Muscle layer of duodenum (tissue), 2 donors: ENCODE results near the gene RAB24.

Source experiments
- H3K27ac ChIP-seq: one replicate; pipeline ENCODE4 v1.7.0; 2013; ENCODE audit warnings: mild to moderate bottlenecking, low read length
- H3K27me3 ChIP-seq: one replicate; pipeline ENCODE4 v1.7.0; 2013; ENCODE audit warnings: low read depth, mild to moderate bottlenecking, control low read depth, low read length
- H3K36me3 ChIP-seq, 2 donors: one replicate each; pipeline ENCODE4 v1.7.0; 2013; ENCODE audit warnings: low read length in 2 of 2, control low read depth in 1 of 2, mild to moderate bottlenecking in 1 of 2; ENCODE audit not compliant: insufficient read depth in 2 of 2, control insufficient read depth in 1 of 2
- H3K4me1 ChIP-seq, 2 donors: one replicate each; pipeline ENCODE4 v1.7.0; 2013; ENCODE audit warnings: low read length in 2 of 2, mild to moderate bottlenecking in 2 of 2, control low read depth in 1 of 2, moderate library complexity in 1 of 2; ENCODE audit not compliant: insufficient read depth in 2 of 2, control insufficient read depth in 1 of 2
- H3K4me3 ChIP-seq, 2 donors: one replicate each; pipeline ENCODE4 v1.7.0; 2013; ENCODE audit warnings: low read length in 2 of 2, low read depth in 1 of 2, mild to moderate bottlenecking in 1 of 2
- H3K9me3 ChIP-seq, 2 donors: one replicate each; pipeline ENCODE4 v1.7.0; 2013; ENCODE audit warnings: low read length in 2 of 2, control low read depth in 1 of 2, mild to moderate bottlenecking in 1 of 2; ENCODE audit not compliant: control insufficient read depth in 1 of 2
- donor health status: healthy.

Gene RAB24

DNA sequence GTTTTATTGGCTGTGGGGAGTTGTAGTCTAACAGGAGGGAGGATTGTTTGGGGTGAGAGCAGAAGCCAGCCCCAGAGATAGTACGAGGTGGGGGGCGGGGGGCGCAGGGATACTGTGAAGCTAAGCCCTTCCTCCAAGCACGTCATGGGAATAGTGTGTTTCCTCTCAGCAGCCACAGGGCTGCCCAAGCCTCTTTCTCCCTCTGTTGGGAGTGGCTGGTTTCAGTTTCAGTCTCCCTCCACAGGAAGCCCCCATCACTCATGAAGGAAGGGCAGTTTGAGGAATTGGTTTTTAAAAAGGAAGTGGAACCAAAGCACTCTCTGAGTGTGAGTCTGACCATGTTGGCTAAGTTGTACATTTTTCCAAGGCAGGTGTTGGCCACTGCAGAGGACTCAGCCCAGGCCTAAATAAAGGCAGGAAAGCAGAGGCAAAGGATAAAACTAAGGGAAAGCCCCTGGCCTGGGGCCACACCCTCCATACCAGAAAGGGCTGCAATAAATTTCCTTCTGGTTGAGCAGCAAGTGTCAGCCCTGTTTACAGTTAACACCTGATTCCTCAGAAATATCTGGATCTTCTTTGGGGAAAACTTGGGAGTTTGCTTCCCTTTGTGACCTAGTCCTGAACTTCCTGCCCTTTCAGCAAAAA is 3.2 kb downstream of the RAB24 start:
- Histone ChIP-seq H3K4me1 (peaks cover 34 to 48% of the 10 kb centered on the region in 2 donors), H3K4me3 (peak overlapping the region in 1 of 2 donors; percentile 35), H3K27ac (peak overlapping the region; percentile 82)

DNA sequence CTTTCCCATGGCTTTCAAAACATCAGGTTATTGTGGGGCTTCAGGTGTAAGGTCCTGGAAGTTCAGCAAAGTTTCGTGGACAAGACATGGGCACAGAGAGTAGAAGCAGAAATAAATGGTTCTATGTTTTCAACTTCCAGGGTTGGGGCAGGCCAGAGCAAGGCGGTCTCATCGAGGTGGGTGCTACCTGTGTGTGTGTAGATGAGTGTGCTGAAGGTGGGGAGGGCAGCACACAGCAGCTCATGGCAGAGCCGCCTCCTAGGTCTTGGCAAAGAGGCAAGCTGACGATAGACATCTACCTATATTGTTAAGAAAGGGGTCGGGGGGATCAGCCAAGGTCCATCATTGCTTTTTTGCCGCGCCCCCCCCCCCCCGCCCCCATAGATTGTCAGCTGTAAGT is 3.8 kb downstream of the RAB24 start:
- Histone ChIP-seq H3K27me3 (no peaks in the 10 kb centered on the region), H3K36me3 (peaks cover 28 to 33% of the 10 kb centered on the region in 2 donors), H3K4me3 (no peak overlapping the region), H3K9me3 (no peaks in the 10 kb centered on the region), H3K4me1 (peaks cover 34 to 42% of the 10 kb centered on the region in 2 donors), H3K27ac (peak overlapping the region; percentile 16)

More for the DNA sequence above, 3.2 kb downstream of the RAB24 start:
- Histone ChIP-seq H3K36me3 (peaks cover 26 to 27% of the 10 kb centered on the region in 2 donors), H3K9me3 (no peaks in the 10 kb centered on the region), H3K27me3 (no peaks in the 10 kb centered on the region)

- no peaks in the 10 kb centered on the region for H3K27me3 ChIP-seq
- H3K4me1 ChIP-seq = peaks cover 29 to 35% of the 10 kb centered on the region in 2 donors
- peaks cover 45 to 47% of the 10 kb centered on the region in 2 donors for H3K36me3 ChIP-seq
- no peak overlapping the region for H3K27ac ChIP-seq
- no peak overlapping the region for H3K4me3 ChIP-seq
- H3K9me3 ChIP-seq = no peaks in the 10 kb centered on the region
Measured at GRCh38 chr5:177297922-177298321, 5.6 kb downstream of the RAB24 start.

DNA sequence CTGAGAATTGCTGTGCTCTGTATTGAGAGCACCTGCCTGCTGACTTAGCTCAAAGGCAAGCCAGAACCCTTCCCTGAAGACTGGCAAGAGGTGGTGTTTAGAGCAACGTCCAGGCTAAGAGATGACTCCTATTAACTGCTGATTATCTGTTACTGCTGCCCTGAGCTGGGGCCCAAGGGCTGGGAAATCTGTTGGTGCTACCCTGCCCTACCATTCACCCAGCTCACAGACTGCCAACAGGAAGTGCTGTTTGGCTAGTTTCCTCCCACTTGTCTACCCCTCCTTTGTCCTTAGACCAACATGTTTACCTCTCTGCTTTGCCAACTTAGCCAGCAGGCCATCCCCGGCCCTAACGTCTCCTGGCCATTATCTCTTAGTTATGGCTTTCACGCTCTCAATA is 6.9 kb downstream of the RAB24 start:
- Histone ChIP-seq H3K4me1 (peaks cover 20 to 22% of the 10 kb centered on the region in 2 donors), H3K27me3 (no peaks in the 10 kb centered on the region), H3K9me3 (no peaks in the 10 kb centered on the region), H3K4me3 (no peak overlapping the region), H3K27ac (no peak overlapping the region), H3K36me3 (peaks cover 54 to 61% of the 10 kb centered on the region in 2 donors)

GRCh38 chr5:177295924-177296323 is 7.6 kb downstream of the RAB24 start:
- Histone ChIP-seq H3K27ac (no peak overlapping the region), H3K36me3 (peaks cover 57 to 58% of the 10 kb centered on the region in 2 donors), H3K9me3 (no peaks in the 10 kb centered on the region), H3K27me3 (no peaks in the 10 kb centered on the region), H3K4me1 (peaks cover 13 to 15% of the 10 kb centered on the region in 2 donors), H3K4me3 (no peak overlapping the region)

DNA sequence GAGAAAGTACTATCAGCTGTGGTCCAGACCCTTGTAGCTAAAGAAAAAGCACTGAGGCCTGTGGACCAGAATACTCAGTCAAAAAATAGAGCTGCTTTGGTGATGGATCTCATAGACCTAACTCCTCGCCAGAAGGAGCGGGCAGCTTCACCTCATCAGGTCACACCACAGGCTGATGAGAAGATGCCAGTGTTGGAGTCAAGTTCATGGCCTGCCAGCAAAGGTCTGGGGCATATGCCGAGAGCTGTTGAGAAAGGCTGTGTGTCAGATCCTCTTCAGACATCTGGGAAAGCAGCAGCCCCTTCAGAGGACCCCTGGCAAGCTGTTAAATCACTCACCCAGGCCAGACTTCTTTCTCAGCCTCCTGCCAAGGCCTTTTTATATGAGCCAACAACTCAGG is 8.9 kb downstream of the RAB24 start:
- Histone ChIP-seq H3K9me3 (no peaks in the 10 kb centered on the region), H3K27me3 (no peaks in the 10 kb centered on the region), H3K4me3 (no peak overlapping the region), H3K4me1 (peaks cover 4 to 5% of the 10 kb centered on the region in 2 donors), H3K36me3 (peaks cover 57 to 71% of the 10 kb centered on the region in 2 donors), H3K27ac (no peak overlapping the region)

GRCh38 chr5:177293819-177294581 is 9.5 kb downstream of the RAB24 start:
- peaks cover 59 to 75% of the 10 kb centered on the region in 2 donors for H3K36me3 ChIP-seq
- no peak overlapping the region for H3K27ac ChIP-seq
- H3K27me3 ChIP-seq = no peaks in the 10 kb centered on the region
- no peaks in the 10 kb centered on the region for H3K9me3 ChIP-seq
- H3K4me3 ChIP-seq = no peak overlapping the region
- peaks cover 0 to 4% of the 10 kb centered on the region in 2 donors for H3K4me1 ChIP-seq

- Histone ChIP-seq H3K4me1 (peaks cover 0 to 4% of the 10 kb centered on the region in 2 donors), H3K36me3 (peaks cover 58 to 84% of the 10 kb centered on the region in 2 donors), H3K27ac (no peak overlapping the region), H3K27me3 (no peaks in the 10 kb centered on the region), H3K9me3 (no peaks in the 10 kb centered on the region), H3K4me3 (no peak overlapping the region)
Measured at GRCh38 chr5:177291735-177292134, 11.8 kb downstream of the RAB24 start.

DNA sequence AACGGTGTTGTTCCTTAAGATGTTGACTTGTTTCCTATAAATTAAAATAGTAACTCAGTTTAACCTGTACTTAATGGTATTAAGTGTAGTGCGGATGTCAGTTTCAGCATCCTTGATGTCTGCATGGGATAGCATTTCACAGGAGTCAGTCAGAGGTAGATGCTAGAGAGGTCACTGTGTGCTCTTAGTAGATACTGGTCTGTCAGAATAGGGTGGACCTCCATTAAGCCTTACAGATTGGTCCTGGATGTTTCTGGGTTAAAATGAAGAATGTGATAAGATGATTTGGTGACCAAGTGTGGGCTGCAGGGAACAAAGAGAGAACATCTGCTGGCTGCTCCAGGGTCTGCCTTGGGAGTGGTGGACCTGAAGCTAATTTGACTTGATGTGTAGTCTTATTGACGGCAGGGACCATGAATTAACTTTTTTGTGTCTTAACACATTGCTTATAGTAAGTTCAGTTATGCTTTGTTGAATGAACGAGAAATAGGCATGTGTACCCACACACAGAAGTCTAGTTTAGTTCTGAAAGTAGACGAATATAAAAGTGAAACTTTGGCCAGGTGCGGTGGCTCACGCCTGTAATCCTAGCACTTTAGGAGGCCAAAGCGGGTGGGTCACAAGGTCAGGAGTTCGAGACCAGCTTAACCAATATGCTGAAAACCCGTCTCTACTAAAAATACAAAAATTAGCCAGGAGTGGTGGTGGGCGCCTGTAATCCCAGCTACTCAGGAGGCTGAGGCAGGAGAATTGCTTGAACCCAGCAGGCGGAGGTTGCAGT is 12.5 kb downstream of the RAB24 start:
- peaks cover 58 to 84% of the 10 kb centered on the region in 2 donors for H3K36me3 ChIP-seq
- no peak overlapping the region for H3K27ac ChIP-seq
- H3K4me1 ChIP-seq = peaks cover 0 to 4% of the 10 kb centered on the region in 2 donors
- H3K4me3 ChIP-seq = no peak overlapping the region
- H3K27me3 ChIP-seq = no peaks in the 10 kb centered on the region
- H3K9me3 ChIP-seq = no peaks in the 10 kb centered on the region

- Histone ChIP-seq H3K36me3 (peaks cover 56 to 79% of the 10 kb centered on the region in 2 donors), H3K4me1 (no peaks in the 10 kb centered on the region), H3K4me3 (no peak overlapping the region), H3K27me3 (no peaks in the 10 kb centered on the region), H3K27ac (no peak overlapping the region), H3K9me3 (no peaks in the 10 kb centered on the region)
Measured at GRCh38 chr5:177288191-177288590, 15.3 kb downstream of the RAB24 start.

DNA sequence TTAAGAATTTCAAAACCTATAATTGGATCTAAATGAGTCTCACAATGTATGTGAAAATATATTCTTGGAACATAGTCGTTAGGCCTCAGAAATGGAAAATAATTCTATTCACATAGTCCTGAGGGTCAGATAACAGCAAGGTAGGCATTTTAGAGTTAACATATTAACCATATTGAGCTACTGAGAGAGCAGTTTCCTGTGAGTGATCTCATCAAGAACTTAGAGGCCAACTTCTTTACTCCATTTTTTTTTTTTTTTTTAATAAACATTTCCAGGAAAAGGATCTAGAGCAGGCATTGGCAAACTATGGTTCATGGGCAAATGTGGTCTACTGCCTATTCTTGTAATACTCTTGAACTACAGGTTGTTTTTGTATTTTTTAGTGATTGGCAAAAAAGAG is 26.6 kb downstream of the RAB24 start:
- Histone ChIP-seq H3K27ac (no peak overlapping the region), H3K27me3 (no peaks in the 10 kb centered on the region), H3K36me3 (peaks cover 36 to 66% of the 10 kb centered on the region in 2 donors), H3K9me3 (no peaks in the 10 kb centered on the region), H3K4me1 (no peaks in the 10 kb centered on the region), H3K4me3 (no peak overlapping the region)
